Prostate gland (tissue), 2 donors: ENCODE data around the gene RBP2. TPM values are rescaled to one million over a fixed set of nuclear protein-coding genes. Genes with fewer than 3 reads are reported as not detected.

Source experiments
- DNase-seq: peaks from one replicate; pipeline ENCODE4 v3.0.0-alpha.2; 2019; ENCODE audit warnings: low spot score
- H3K27ac ChIP-seq, 2 donors: fragments of 200-600 bp; sonication (generic); 2 replicates each; pipeline ENCODE4 v1.5.1; 2017 to 2019
- H3K27me3 ChIP-seq: fragments of 200-600 bp; sonication (generic); replicated peaks from 2 replicates; pipeline ENCODE4 v1.5.1; 2019; ENCODE audit not compliant: insufficient read depth
- H3K36me3 ChIP-seq, 2 donors: fragments of 200-600 bp; sonication (generic); 1 replicate in 1 of 2; 2 replicates in 1 of 2; pipeline versions ENCODE4 v1.5.1 to v1.8.1; 2017 to 2019
- H3K4me1 ChIP-seq: fragments of 200-600 bp; sonication (generic); replicated peaks from 2 replicates; pipeline ENCODE4 v1.5.1; 2019
- H3K4me3 ChIP-seq, 2 donors: fragments of 200-600 bp; sonication (generic); 2 replicates each; pipeline ENCODE4 v1.5.1; 2017 to 2019
- H3K9me3 ChIP-seq: fragments of 200-600 bp; sonication (generic); 2 replicates; pipeline ENCODE4 v1.5.1; 2017
- CTCF ChIP-seq, 4 experiments: fragments of 200-600 bp in 2 of 4; fragments of 450-650 bp in 2 of 4; sonication (generic) in 2 of 4; IDR thresholded peaks; 1 replicate in 3 of 4; 2 replicates in 1 of 4; pipeline ENCODE4 v1.5.1; 2016 to 2019; ENCODE audit warnings: antibody characterized with exemption in 4 of 4, mild to moderate bottlenecking in 2 of 4, moderate library complexity in 2 of 4
- POLR2A ChIP-seq: fragments of 450-650 bp; IDR thresholded peaks from one replicate; pipeline ENCODE4 v1.6.1; 2016; ENCODE audit warnings: antibody characterized with exemption, mild to moderate bottlenecking
- POLR2AphosphoS5 ChIP-seq: sonication (generic); formaldehyde crosslinking; IDR thresholded peaks from one replicate; pipeline ENCODE4 v1.6.1; 2017; ENCODE audit warnings: antibody characterized with exemption
- WGBS: methylation state at CpG from one replicate; pipeline ENCODE4 v1.1.5; 2018; 5-methylcytosine and 5-hydroxymethylcytosine counted together
- intact Hi-C: fragments of 100-400 bp; cut with DNase I; formaldehyde crosslinking; loops from one replicate; pipeline ENCODE4 v1.14.2; 2022
- total RNA-seq, 2 donors: library from RNA; depleted of rRNA; stranded (reverse); fragments of >200 nt; gene quantifications; one replicate each; pipeline ENCODE4 v1.1.0, GENCODE V29; 2016

RBP2 gene
- total RNA-seq, 2 donors from 2014 or later = not detected

GRCh38 chr3:139521816-139522215 lies 45.5 kb upstream of the RBP2 start:
- no peak for TF ChIP-seq CTCF (IDR thresholded peaks at IDR 0.05)
- no peak for TF ChIP-seq POLR2AphosphoS5
- TF ChIP-seq POLR2A = no peak
- H3K36me3 ChIP-seq = no peaks in the 10 kb centered on the region
- no peak overlapping the region for H3K4me3 ChIP-seq
- H3K27ac ChIP-seq = no peak overlapping the region
- no peaks in the 10 kb centered on the region for H3K4me1 ChIP-seq
- intact Hi-C loops = no loop called here
- no peaks in the 10 kb centered on the region for H3K9me3 ChIP-seq
- no peak for DNase-seq
- no peaks in the 10 kb centered on the region for H3K27me3 ChIP-seq
- 77% methylated on average over 1 of the region's 1 CpG for WGBS

- no peaks in the 10 kb centered on the region for H3K27me3 ChIP-seq
- intact Hi-C loops = no loop called here
- 94% methylated on average over 3 of the region's 3 CpGs for WGBS
Observed at GRCh38 chr3:139521144-139521543, 44.8 kb upstream of the RBP2 start.

GRCh38 chr3:139519998-139520737 lies 43.9 kb upstream of the RBP2 start:
- H3K4me1 ChIP-seq = no peaks in the 10 kb centered on the region
- intact Hi-C loops = no loop called here
- TF ChIP-seq CTCF (IDR thresholded peaks at IDR 0.05) (peak in 1 of 4 experiments; percentile 20), POLR2A (no peak)
- no peak for DNase-seq
- no peaks in the 10 kb centered on the region for H3K27me3 ChIP-seq
- H3K27ac ChIP-seq = no peak overlapping the region
- 85% methylated on average over 7 of the region's 7 CpGs for WGBS
- H3K4me3 ChIP-seq = no peak overlapping the region
- H3K9me3 ChIP-seq = no peaks in the 10 kb centered on the region
- H3K36me3 ChIP-seq = peaks cover 0 to 3% of the 10 kb centered on the region in 2 donors

More at GRCh38 chr3:139521144-139521543, 44.8 kb upstream of the RBP2 start:
- TF ChIP-seq POLR2AphosphoS5 = no peak
- TF ChIP-seq CTCF (IDR thresholded peaks at IDR 0.05) = no peak
- no peak for TF ChIP-seq POLR2A
- H3K4me1 ChIP-seq = no peaks in the 10 kb centered on the region
- no peaks in the 10 kb centered on the region for H3K36me3 ChIP-seq
- DNase-seq = no peak
- H3K4me3 ChIP-seq = no peak overlapping the region
- no peak overlapping the region for H3K27ac ChIP-seq
- no peaks in the 10 kb centered on the region for H3K9me3 ChIP-seq

- 96% methylated on average over 9 of the region's 9 CpGs for WGBS
- H3K9me3 ChIP-seq = no peaks in the 10 kb centered on the region
- no peak for TF ChIP-seq CTCF (IDR thresholded peaks at IDR 0.05)
- TF ChIP-seq POLR2AphosphoS5 = no peak
- TF ChIP-seq POLR2A = no peak
- H3K27ac ChIP-seq = no peak overlapping the region
- DNase-seq = no peak
- H3K4me1 ChIP-seq = no peaks in the 10 kb centered on the region
- intact Hi-C loops = no loop called here
- peaks cover 0 to 3% of the 10 kb centered on the region in 2 donors for H3K36me3 ChIP-seq
- no peaks in the 10 kb centered on the region for H3K27me3 ChIP-seq
- H3K4me3 ChIP-seq = no peak overlapping the region
Observed at GRCh38 chr3:139518926-139519842, 42.9 kb upstream of the RBP2 start.
